Measurements from ENCODE around the gene MRPL24.

Gene MRPL24

DNA sequence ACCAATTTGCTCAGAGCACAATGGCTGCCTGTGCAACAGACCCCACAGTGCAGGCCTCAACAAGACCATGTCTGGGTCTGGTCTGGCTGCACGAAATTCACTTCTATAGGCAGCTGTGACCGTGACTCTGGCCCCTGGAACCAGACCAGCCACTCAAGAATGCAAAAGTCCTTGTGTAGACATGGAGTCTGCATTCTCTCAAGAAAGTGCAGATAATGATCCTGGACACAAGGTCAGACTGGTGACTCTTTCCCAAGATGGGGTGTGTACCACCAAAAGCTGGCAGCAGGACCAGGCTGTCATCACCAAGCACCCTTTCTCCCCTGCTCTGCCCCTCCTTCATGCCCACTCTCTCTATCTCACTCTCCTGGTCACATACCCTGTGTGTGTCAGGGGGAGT, 19.8 kb downstream of the MRPL24 start:
- Histone ChIP-seq H2AFZ (ENCODE audit: low read depth, low read length, severe bottlenecking) (no peak overlapping the region), H3K4me2 (ENCODE audit: low read depth, low read length, poor library complexity, severe bottlenecking) (no peak overlapping the region), H3K4me3 (ENCODE audit: insufficient read depth, low read length, poor library complexity, severe bottlenecking) (no peak overlapping the region), H3F3A (ENCODE audit: insufficient read depth) (peaks cover 14% of the 10 kb centered on the region), H3K27me3 (ENCODE audit: low read length) (no peaks in the 10 kb centered on the region), H3K9ac (ENCODE audit: low read length) (no peak overlapping the region), H3K9me3 (ENCODE audit: insufficient read depth, low read length) (no peaks in the 10 kb centered on the region), H3K27ac (ENCODE audit: low read depth, low read length) (no peak overlapping the region), H4K20me1 (ENCODE audit: low read depth, low read length) (peaks cover 22% of the 10 kb centered on the region), H3K9me2 (replicated peaks; ENCODE audit: insufficient read depth, low read length) (no peaks in the 10 kb centered on the region), H3K36me3 (ENCODE audit: low read length) (peaks cover 28% of the 10 kb centered on the region), H3K79me2 (ENCODE audit: insufficient read depth, low read length) (peaks cover 36% of the 10 kb centered on the region)
- TF ChIP-seq, protein P1, sequence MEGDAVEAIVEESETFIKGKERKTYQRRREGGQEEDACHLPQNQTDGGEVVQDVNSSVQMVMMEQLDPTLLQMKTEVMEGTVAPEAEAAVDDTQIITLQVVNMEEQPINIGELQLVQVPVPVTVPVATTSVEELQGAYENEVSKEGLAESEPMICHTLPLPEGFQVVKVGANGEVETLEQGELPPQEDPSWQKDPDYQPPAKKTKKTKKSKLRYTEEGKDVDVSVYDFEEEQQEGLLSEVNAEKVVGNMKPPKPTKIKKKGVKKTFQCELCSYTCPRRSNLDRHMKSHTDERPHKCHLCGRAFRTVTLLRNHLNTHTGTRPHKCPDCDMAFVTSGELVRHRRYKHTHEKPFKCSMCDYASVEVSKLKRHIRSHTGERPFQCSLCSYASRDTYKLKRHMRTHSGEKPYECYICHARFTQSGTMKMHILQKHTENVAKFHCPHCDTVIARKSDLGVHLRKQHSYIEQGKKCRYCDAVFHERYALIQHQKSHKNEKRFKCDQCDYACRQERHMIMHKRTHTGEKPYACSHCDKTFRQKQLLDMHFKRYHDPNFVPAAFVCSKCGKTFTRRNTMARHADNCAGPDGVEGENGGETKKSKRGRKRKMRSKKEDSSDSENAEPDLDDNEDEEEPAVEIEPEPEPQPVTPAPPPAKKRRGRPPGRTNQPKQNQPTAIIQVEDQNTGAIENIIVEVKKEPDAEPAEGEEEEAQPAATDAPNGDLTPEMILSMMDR (IDR thresholded peaks at IDR 0.05; ENCODE audit: insufficient read depth, low read length, poor library complexity, severe bottlenecking), result no peak
- TF ChIP-seq EZH2phosphoT487 (conservative IDR thresholded peaks at IDR 0.05; ENCODE audit: low read length), result no peak

DNA sequence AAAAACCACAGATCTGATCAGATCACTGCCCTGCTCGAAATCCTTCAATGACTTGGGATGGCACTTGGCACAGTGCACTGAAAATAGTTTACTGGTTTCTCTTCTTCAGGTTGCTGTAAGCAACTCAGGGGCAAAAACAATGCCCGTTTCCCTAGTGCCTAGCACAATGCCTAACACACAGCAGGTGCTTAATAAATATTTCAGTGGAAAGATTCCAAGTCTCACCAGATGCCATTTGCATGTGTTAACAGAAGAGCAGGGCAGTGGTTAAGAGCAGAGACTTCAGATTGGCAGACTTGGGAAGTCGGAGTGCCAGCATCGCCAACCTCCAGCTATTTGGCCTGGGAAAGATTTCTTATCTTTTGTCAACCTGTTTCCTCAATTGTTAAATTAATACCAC, 23.5 kb downstream of the MRPL24 start:
- no peak overlapping the region for H2AFZ ChIP-seq (ENCODE audit: low read depth, low read length, severe bottlenecking)
- H3K4me3 ChIP-seq (ENCODE audit: insufficient read depth, low read length, poor library complexity, severe bottlenecking), result no peak overlapping the region
- no peak overlapping the region for H3K27ac ChIP-seq (ENCODE audit: low read depth, low read length)
- H3F3A ChIP-seq (ENCODE audit: insufficient read depth), result peaks cover 15% of the 10 kb centered on the region; the same call in 1 of the 2 replicates
- peaks cover 4% of the 10 kb centered on the region for H3K36me3 ChIP-seq (ENCODE audit: low read length)
- TF ChIP-seq, protein P1 (IDR thresholded peaks at IDR 0.05; ENCODE audit: insufficient read depth, low read length, poor library complexity, severe bottlenecking), result no peak
- no peak for TF ChIP-seq EZH2phosphoT487 (conservative IDR thresholded peaks at IDR 0.05; ENCODE audit: low read length)
- H3K9me2 ChIP-seq (replicated peaks; ENCODE audit: insufficient read depth, low read length), result no peaks in the 10 kb centered on the region
- no peaks in the 10 kb centered on the region; the same call in 1 of the 2 replicates for H3K79me2 ChIP-seq (ENCODE audit: insufficient read depth, low read length)
- H3K9ac ChIP-seq (ENCODE audit: low read length), result no peak overlapping the region
- H3K9me3 ChIP-seq (ENCODE audit: insufficient read depth, low read length), result no peaks in the 10 kb centered on the region
- no peaks in the 10 kb centered on the region; the same call in 1 of the 2 replicates for H4K20me1 ChIP-seq (ENCODE audit: low read depth, low read length)
- H3K27me3 ChIP-seq (ENCODE audit: low read length), result no peaks in the 10 kb centered on the region
- no peak overlapping the region for H3K4me2 ChIP-seq (ENCODE audit: low read depth, low read length, poor library complexity, severe bottlenecking)

GRCh38 chr1:156714830-156715229, 26.1 kb downstream of the MRPL24 start:
- no peak overlapping the region for H3K4me2 ChIP-seq (ENCODE audit: low read depth, low read length, poor library complexity, severe bottlenecking)
- H3F3A ChIP-seq (ENCODE audit: insufficient read depth), result peaks cover 8% of the 10 kb centered on the region; the same call in 1 of the 2 replicates
- no peak overlapping the region for H2AFZ ChIP-seq (ENCODE audit: low read depth, low read length, severe bottlenecking)
- H3K27ac ChIP-seq (ENCODE audit: low read depth, low read length), result no peak overlapping the region
- no peaks in the 10 kb centered on the region; the same call in 1 of the 2 replicates for H3K79me2 ChIP-seq (ENCODE audit: insufficient read depth, low read length)
- H3K9me2 ChIP-seq (replicated peaks; ENCODE audit: insufficient read depth, low read length), result no peaks in the 10 kb centered on the region
- TF ChIP-seq, protein P1 (IDR thresholded peaks at IDR 0.05; ENCODE audit: insufficient read depth, low read length, poor library complexity, severe bottlenecking), result no peak
- no peak for TF ChIP-seq EZH2phosphoT487 (conservative IDR thresholded peaks at IDR 0.05; ENCODE audit: low read length)
- no peak overlapping the region for H3K4me3 ChIP-seq (ENCODE audit: insufficient read depth, low read length, poor library complexity, severe bottlenecking)
- H3K27me3 ChIP-seq (ENCODE audit: low read length), result no peaks in the 10 kb centered on the region
- H3K9me3 ChIP-seq (ENCODE audit: insufficient read depth, low read length), result no peaks in the 10 kb centered on the region
- H4K20me1 ChIP-seq (ENCODE audit: low read depth, low read length), result no peaks in the 10 kb centered on the region; the same call in 1 of the 2 replicates
- H3K36me3 ChIP-seq (ENCODE audit: low read length), result no peaks in the 10 kb centered on the region
- no peak overlapping the region for H3K9ac ChIP-seq (ENCODE audit: low read length)
